Spleen (tissue), 11 donors: ENCODE results near the gene SLC15A5. TPM values are rescaled to one million over a fixed set of nuclear protein-coding genes. Genes with fewer than 3 reads are reported as not detected.

ENCODE experiments used
- DNase-seq: peaks from one replicate; pipeline ENCODE4 v3.0.0-alpha.2; 2020
- H3K27ac ChIP-seq, 8 donors: fragments of 200-600 bp; sonication (generic) in 7 of 8; 1 replicate in 4 of 8; 2 replicates in 4 of 8; pipeline versions ENCODE4 v1.5.0 to v1.8.0; 2016 to 2021; ENCODE audit warnings: inconsistent platforms in 4 of 8, mild to moderate bottlenecking in 4 of 8, moderate library complexity in 1 of 8
- H3K27me3 ChIP-seq, 7 donors: fragments of 200-600 bp; sonication (generic) in 6 of 7; replicated peaks in 1 of 7; 1 replicate in 4 of 7; 2 replicates in 3 of 7; pipeline versions ENCODE4 v1.5.0 to v1.8.0; 2016 to 2021; ENCODE audit warnings: inconsistent platforms in 3 of 7, mild to moderate bottlenecking in 1 of 7
- H3K36me3 ChIP-seq, 6 donors: fragments of 200-600 bp; sonication (generic) in 5 of 6; 1 replicate in 4 of 6; 2 replicates in 2 of 6; pipeline versions ENCODE4 v1.5.0 to v1.8.0; 2016 to 2021; ENCODE audit warnings: inconsistent platforms in 2 of 6
- H3K4me1 ChIP-seq, 6 donors: fragments of 200-600 bp; sonication (generic) in 5 of 6; 1 replicate in 3 of 6; 2 replicates in 3 of 6; pipeline versions ENCODE4 v1.5.0 to v1.8.0; 2016 to 2021; ENCODE audit warnings: inconsistent platforms in 3 of 6
- H3K4me3 ChIP-seq, 8 donors: fragments of 200-600 bp; sonication (generic) in 7 of 8; 1 replicate in 4 of 8; 2 replicates in 4 of 8; pipeline versions ENCODE4 v1.5.0 to v1.8.0; 2016 to 2021; ENCODE audit warnings: inconsistent platforms in 4 of 8, mild to moderate bottlenecking in 4 of 8, moderate library complexity in 2 of 8
- H3K9me3 ChIP-seq, 8 donors: fragments of 200-600 bp; sonication (generic) in 7 of 8; 1 replicate in 4 of 8; 2 replicates in 4 of 8; pipeline versions ENCODE4 v1.5.0 to v1.8.0; 2016 to 2021; ENCODE audit warnings: inconsistent platforms in 4 of 8
- CTCF ChIP-seq, 11 experiments: fragments of 200-600 bp in 7 of 11; fragments of 450-650 bp in 4 of 11; sonication (generic) in 4 of 11; IDR thresholded peaks in 8 of 11; conservative IDR thresholded peaks in 3 of 11; 1 replicate in 7 of 11; 2 replicates in 4 of 11; pipeline versions ENCODE4 v1.4.0 to v1.8.0; 2016 to 2021; ENCODE audit warnings: antibody characterized with exemption in 11 of 11, inconsistent platforms in 4 of 11, mild to moderate bottlenecking in 1 of 11
- POLR2A ChIP-seq, 3 donors: fragments of 450-650 bp; IDR thresholded peaks; one replicate each; pipeline ENCODE4 v1.5.1; 2017; ENCODE audit warnings: antibody characterized with exemption in 3 of 3, mild to moderate bottlenecking in 1 of 3
- POLR2AphosphoS5 ChIP-seq, 3 donors: sonication (generic); formaldehyde crosslinking; IDR thresholded peaks; one replicate each; pipeline ENCODE4 v1.5.1; 2017; ENCODE audit warnings: antibody characterized with exemption in 3 of 3
- WGBS, 5 donors: extraction: QIAGEN DNeasy Blood & Tissue Kit in 3 of 5; methylation state at CpG; one replicate each; pipeline versions ENCODE4 v1.1.5 to v1.1.7; 2013 to 2018; 5-methylcytosine and 5-hydroxymethylcytosine counted together
- intact Hi-C: fragments of 100-400 bp; cut with DNase I; formaldehyde crosslinking; loops from one replicate; pipeline ENCODE4 v1.15.0; 2023; ENCODE audit warnings: low total_unique reads
- polyA plus RNA-seq, 3 donors: library from polyadenylated mRNA; stranded (reverse); fragments of 200-250 nt; gene quantifications; one replicate each; pipeline ENCODE4 v1.2.1, GENCODE V29; 2013
- total RNA-seq, 7 donors: library from RNA; depleted of rRNA in 3 of 7; stranded (reverse); fragments of >200 nt in 3 of 7; fragmentation: NEBNext Ultra II Directional in 4 of 7; extraction: Animal tissue kit (Norgen Biotek cat#: 25700) in 4 of 7; gene quantifications; one replicate each; pipeline versions ENCODE4 v1.1.0 to v1.2.1, GENCODE V29; 2016 to 2021
- donor health status: healthy with polysubstance abuse.
- donor health status: DM: no; HTN: no; CAD: no; lungs with moderate emphysema.
- donor health status: DM: no; HTN: no; CAD: no.
- donor health status: Bipolar disorder and iron deficiency.
- donor health status: healthy.
- donor health status: DM: no; HTN: no; CAD: no.
- donor health status: DM: yes; HTN: yes; CAD: no.

The SLC15A5 gene
- total and polyA plus RNA-seq, 10 donors = not detected

- Histone ChIP-seq H3K4me1 (no peaks in the 10 kb centered on the region), H3K36me3 (no peaks in the 10 kb centered on the region), H3K4me3 (no peak overlapping the region), H3K27ac (no peak overlapping the region), H3K9me3 (peaks cover 0 to 7% (median 1%) of the 10 kb centered on the region in 8 donors), H3K27me3 (no peaks in the 10 kb centered on the region)
- TF ChIP-seq POLR2AphosphoS5 (IDR thresholded peaks at IDR 0.05) (no peak), CTCF (IDR thresholded peaks at IDR 0.05 in 8 of 11, conservative IDR thresholded peaks at IDR 0.05 in 3 of 11) (no peak), POLR2A (IDR thresholded peaks at IDR 0.05) (no peak)
- WGBS, 5 donors = 47 to 58% (median 54%) methylated on average over 2 of the region's 2 CpGs
- intact Hi-C loops = no loop called here
- no peak for DNase-seq
Measured at GRCh38 chr12:16303939-16304338, 26.5 kb upstream of the SLC15A5 start.

- H3K27ac ChIP-seq = no peak overlapping the region
- no peaks in the 10 kb centered on the region for H3K4me1 ChIP-seq
- no peaks in the 10 kb centered on the region for H3K9me3 ChIP-seq
- DNase-seq = no peak
- H3K4me3 ChIP-seq = no peak overlapping the region
- intact Hi-C loops = no loop called here
- no peaks in the 10 kb centered on the region for H3K36me3 ChIP-seq
- WGBS, 5 donors = 91 to 96% (median 94%) methylated on average over 7 of the region's 7 CpGs
- no peak for TF ChIP-seq POLR2A (IDR thresholded peaks at IDR 0.05)
- no peak for TF ChIP-seq POLR2AphosphoS5 (IDR thresholded peaks at IDR 0.05)
- TF ChIP-seq CTCF (IDR thresholded peaks at IDR 0.05 in 8 of 11, conservative IDR thresholded peaks at IDR 0.05 in 3 of 11) = no peak
- no peaks in the 10 kb centered on the region for H3K27me3 ChIP-seq
Measured at GRCh38 chr12:16300736-16301135, 23.3 kb upstream of the SLC15A5 start.

GRCh38 chr12:16300122-16300521 is 22.6 kb upstream of the SLC15A5 start:
- no peaks in the 10 kb centered on the region for H3K36me3 ChIP-seq
- no peak overlapping the region for H3K4me3 ChIP-seq
- 10 to 36% (median 17%) methylated on average over 1 of the region's 1 CpG for WGBS, 5 donors
- no peak overlapping the region for H3K27ac ChIP-seq
- no peaks in the 10 kb centered on the region for H3K27me3 ChIP-seq
- DNase-seq = no peak
- H3K9me3 ChIP-seq = no peaks in the 10 kb centered on the region
- H3K4me1 ChIP-seq = no peaks in the 10 kb centered on the region
- TF ChIP-seq CTCF (IDR thresholded peaks at IDR 0.05 in 8 of 11, conservative IDR thresholded peaks at IDR 0.05 in 3 of 11) (no peak), POLR2A (IDR thresholded peaks at IDR 0.05) (no peak), POLR2AphosphoS5 (IDR thresholded peaks at IDR 0.05) (no peak)
- intact Hi-C loops = no loop called here

- H3K9me3 ChIP-seq = no peaks in the 10 kb centered on the region
- H3K4me3 ChIP-seq = no peak overlapping the region
- no peak for DNase-seq
- no peak overlapping the region for H3K27ac ChIP-seq
- no peaks in the 10 kb centered on the region for H3K36me3 ChIP-seq
- intact Hi-C loops = no loop called here
- TF ChIP-seq CTCF (IDR thresholded peaks at IDR 0.05 in 8 of 11, conservative IDR thresholded peaks at IDR 0.05 in 3 of 11) = no peak
- TF ChIP-seq POLR2AphosphoS5 (IDR thresholded peaks at IDR 0.05) = no peak
- TF ChIP-seq POLR2A (IDR thresholded peaks at IDR 0.05) = no peak
- WGBS, 5 donors = 61 to 83% (median 78%) methylated on average over 2 of the region's 2 CpGs
- H3K27me3 ChIP-seq = no peaks in the 10 kb centered on the region
- H3K4me1 ChIP-seq = no peaks in the 10 kb centered on the region
Measured at GRCh38 chr12:16299403-16299802, 21.9 kb upstream of the SLC15A5 start.
